Measurements from ENCODE around the gene DLGAP1. TPM values are rescaled to one million over a fixed set of nuclear protein-coding genes. Genes with fewer than 3 reads are reported as not detected.

The DLGAP1 gene
- total and polyA plus RNA-seq, 2 of the 4 experiments (the other 2 are of a cell fraction), result under 0.01 to 0.09 TPM

DNA sequence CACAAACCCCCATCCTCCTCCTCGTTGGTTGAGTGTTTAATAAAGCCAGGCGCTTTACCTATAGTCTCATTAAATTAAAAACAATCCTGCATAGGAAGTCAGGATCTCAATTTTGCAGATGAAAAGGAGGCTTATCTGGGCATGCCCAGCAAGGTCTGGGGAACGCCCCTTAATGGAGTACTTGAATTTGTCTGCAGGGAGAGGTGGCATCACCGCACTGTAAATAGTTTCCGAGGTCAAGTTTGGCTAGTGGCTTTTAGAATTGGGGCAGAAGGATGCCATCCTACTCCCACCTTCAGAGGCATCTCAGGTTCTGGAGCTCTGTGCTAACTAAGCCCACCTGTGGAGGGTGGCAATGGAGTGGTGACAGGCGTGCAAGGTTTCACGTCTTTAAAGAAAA lies 855.9 kb downstream of the DLGAP1 start:
- H2BK20ac ChIP-seq (ENCODE audit: low read depth, low read length), result no peak overlapping the region
- H3K4me2 ChIP-seq (ENCODE audit: low read depth, low read length), result no peak overlapping the region
- H3K18ac ChIP-seq (ENCODE audit: low read depth, low read length), result no peak overlapping the region
- no peak overlapping the region for H3K14ac ChIP-seq (replicated peaks; ENCODE audit: low read depth, low read length)
- no peak overlapping the region for H2AK9ac ChIP-seq (replicated peaks; ENCODE audit: low read depth, low read length, poor library complexity)
- dilution Hi-C loops (cut with HindIII; ENCODE audit: low sequenced_read_pairs, unreplicated experiment) (no loop called here), in situ Hi-C loops (cut with MboI; ENCODE audit: low sequenced_read_pairs) (loop anchor here (5.0 to 10.0 kb wide), 3 partner anchors 66 to 317 kb away; partner anchors contain the start of gene TGIF1), intact Hi-C loops (cut with micrococcal nuclease) (loop anchor here (5.0 kb wide), 1 partner anchor 398 kb away; no protein-coding TSS in a partner anchor)
- 100% methylated on average over 1 of the region's 7 CpGs; no CpG with 5 or more reads in 1 of the 2 experiments for WGBS, 2 experiments (ENCODE audit: extremely low coverage in 2 of 2, insufficient read length in 1 of 2)
- H2BK15ac ChIP-seq (ENCODE audit: low read depth, low read length), result no peak overlapping the region
- no TSS peak for BruUV-seq (replicated peaks)
- no peaks in the 10 kb centered on the region for H4K20me1 ChIP-seq (ENCODE audit: insufficient read depth, low read length)
- peak overlapping the region; percentile 2; the same call in 1 of the 2 replicates for H2AK5ac ChIP-seq (ENCODE audit: low read depth, low read length)
- no peak overlapping the region for H2BK5ac ChIP-seq (ENCODE audit: low read depth, low read length, poor library complexity, severe bottlenecking)
- H3K9me3 ChIP-seq (ENCODE audit: control insufficient read depth, insufficient read depth, low read length), result no peaks in the 10 kb centered on the region
- H3K9me1 ChIP-seq (ENCODE audit: insufficient read depth, low read length), result peaks cover 10% of the 10 kb centered on the region
- CTCF ChIA-PET, result no interaction called here
- no peak overlapping the region for H3K9ac ChIP-seq (ENCODE audit: low read depth, low read length)
- H3K36me3 ChIP-seq (ENCODE audit: control insufficient read depth, insufficient read depth, low read length), result peaks cover 6% of the 10 kb centered on the region; the same call in 1 of the 2 replicates
- peaks cover 8 to 60% of the 10 kb centered on the region in 2 experiments for H3K79me1 ChIP-seq (ENCODE audit: low read depth in 1 of 2, low read length in 2 of 2)
- no peak overlapping the region for H3K4me3 ChIP-seq (ENCODE audit: insufficient read depth, low read depth, low read length)
- H4K91ac ChIP-seq (ENCODE audit: insufficient read depth, low read depth, low read length), result no peak overlapping the region
- H3K27me3 ChIP-seq (ENCODE audit: control insufficient read depth, insufficient read depth, low read length), result no peaks in the 10 kb centered on the region
- ATAC-seq (ENCODE audit: low read depth) (no peak), DNase-seq (no peak)
- H3K56ac ChIP-seq (ENCODE audit: extremely low read depth, insufficient read depth, low read length), result no peak overlapping the region
- H3K27ac ChIP-seq (ENCODE audit: insufficient read depth, low read length), result no peak overlapping the region
- POLR2A ChIA-PET (ENCODE audit: unreplicated experiment), result no interaction called here
- TF ChIP-seq CHD1 (IDR thresholded peaks at IDR 0.05; ENCODE audit: low read depth, low read length) (no peak), FOS (IDR thresholded peaks at IDR 0.05; ENCODE audit: low read depth, low read length) (no peak), NFE2L2 (IDR thresholded peaks at IDR 0.05; ENCODE audit: low read depth, low read length) (no peak), BHLHE40 (IDR thresholded peaks at IDR 0.05; ENCODE audit: low read depth, low read length) (no peak), MXI1 (IDR thresholded peaks at IDR 0.05; ENCODE audit: borderline replicate concordance, low read depth, low read length) (no peak), RCOR1 (IDR thresholded peaks at IDR 0.05; ENCODE audit: insufficient replicate concordance, low read length) (no peak), RAD21 (IDR thresholded peaks at IDR 0.05; ENCODE audit: low read length) (no peak), RFX5 (IDR thresholded peaks at IDR 0.05; ENCODE audit: low read depth, low read length) (no peak), MAFK (IDR thresholded peaks at IDR 0.05; ENCODE audit: low read depth, low read length) (no peak), SMC3 (IDR thresholded peaks at IDR 0.05; ENCODE audit: low read depth, low read length) (no peak), MAZ (IDR thresholded peaks at IDR 0.05; ENCODE audit: borderline replicate concordance, low read depth, low read length) (no peak), POLR2A (IDR thresholded peaks at IDR 0.05; ENCODE audit: low read depth, low read length) (no peak), CEBPB (IDR thresholded peaks at IDR 0.05; ENCODE audit: low read depth, low read length) (no peak)
- TF ChIP-seq, protein P1, sequence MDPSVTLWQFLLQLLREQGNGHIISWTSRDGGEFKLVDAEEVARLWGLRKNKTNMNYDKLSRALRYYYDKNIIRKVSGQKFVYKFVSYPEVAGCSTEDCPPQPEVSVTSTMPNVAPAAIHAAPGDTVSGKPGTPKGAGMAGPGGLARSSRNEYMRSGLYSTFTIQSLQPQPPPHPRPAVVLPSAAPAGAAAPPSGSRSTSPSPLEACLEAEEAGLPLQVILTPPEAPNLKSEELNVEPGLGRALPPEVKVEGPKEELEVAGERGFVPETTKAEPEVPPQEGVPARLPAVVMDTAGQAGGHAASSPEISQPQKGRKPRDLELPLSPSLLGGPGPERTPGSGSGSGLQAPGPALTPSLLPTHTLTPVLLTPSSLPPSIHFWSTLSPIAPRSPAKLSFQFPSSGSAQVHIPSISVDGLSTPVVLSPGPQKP (IDR thresholded peaks at IDR 0.05; ENCODE audit: borderline replicate concordance, low read depth, low read length), result no peak
- TF ChIP-seq, protein P2, sequence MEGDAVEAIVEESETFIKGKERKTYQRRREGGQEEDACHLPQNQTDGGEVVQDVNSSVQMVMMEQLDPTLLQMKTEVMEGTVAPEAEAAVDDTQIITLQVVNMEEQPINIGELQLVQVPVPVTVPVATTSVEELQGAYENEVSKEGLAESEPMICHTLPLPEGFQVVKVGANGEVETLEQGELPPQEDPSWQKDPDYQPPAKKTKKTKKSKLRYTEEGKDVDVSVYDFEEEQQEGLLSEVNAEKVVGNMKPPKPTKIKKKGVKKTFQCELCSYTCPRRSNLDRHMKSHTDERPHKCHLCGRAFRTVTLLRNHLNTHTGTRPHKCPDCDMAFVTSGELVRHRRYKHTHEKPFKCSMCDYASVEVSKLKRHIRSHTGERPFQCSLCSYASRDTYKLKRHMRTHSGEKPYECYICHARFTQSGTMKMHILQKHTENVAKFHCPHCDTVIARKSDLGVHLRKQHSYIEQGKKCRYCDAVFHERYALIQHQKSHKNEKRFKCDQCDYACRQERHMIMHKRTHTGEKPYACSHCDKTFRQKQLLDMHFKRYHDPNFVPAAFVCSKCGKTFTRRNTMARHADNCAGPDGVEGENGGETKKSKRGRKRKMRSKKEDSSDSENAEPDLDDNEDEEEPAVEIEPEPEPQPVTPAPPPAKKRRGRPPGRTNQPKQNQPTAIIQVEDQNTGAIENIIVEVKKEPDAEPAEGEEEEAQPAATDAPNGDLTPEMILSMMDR (conservative IDR thresholded peaks at IDR 0.05; ENCODE audit: low read depth, low read length), result no peak
- TF ChIP-seq, protein P3, sequence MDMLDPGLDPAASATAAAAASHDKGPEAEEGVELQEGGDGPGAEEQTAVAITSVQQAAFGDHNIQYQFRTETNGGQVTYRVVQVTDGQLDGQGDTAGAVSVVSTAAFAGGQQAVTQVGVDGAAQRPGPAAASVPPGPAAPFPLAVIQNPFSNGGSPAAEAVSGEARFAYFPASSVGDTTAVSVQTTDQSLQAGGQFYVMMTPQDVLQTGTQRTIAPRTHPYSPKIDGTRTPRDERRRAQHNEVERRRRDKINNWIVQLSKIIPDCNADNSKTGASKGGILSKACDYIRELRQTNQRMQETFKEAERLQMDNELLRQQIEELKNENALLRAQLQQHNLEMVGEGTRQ (IDR thresholded peaks at IDR 0.05; ENCODE audit: low read depth, low read length), result no peak
- peaks cover 22% of the 10 kb centered on the region for H3K4me1 ChIP-seq (ENCODE audit: control insufficient read depth, insufficient read depth, low read length)
- H4K8ac ChIP-seq (ENCODE audit: low read depth in 2 of 2, low read length in 2 of 2), result no peak overlapping the region
- H3K23ac ChIP-seq (ENCODE audit: low read depth, low read length), result no peak overlapping the region
- H2BK120ac ChIP-seq (ENCODE audit: low read depth, low read length), result no peak overlapping the region
- no peak overlapping the region for H3K4ac ChIP-seq (ENCODE audit: low read depth, low read length)
- no peak overlapping the region for H4K5ac ChIP-seq (ENCODE audit: low read depth, low read length)
- H2AFZ ChIP-seq (replicated peaks; ENCODE audit: low read length, poor library complexity), result no peak overlapping the region
